IMR-90 (cell line): Measurements from ENCODE around the gene MTA2. TPM values are rescaled to one million over a fixed set of nuclear protein-coding genes. Genes with fewer than 3 reads are reported as not detected.
"Not testable (repeated sequence)": the region's sequence is repeated elsewhere in the genome, so short reads cannot be mapped to it uniquely, and the experiment has no call there.

ENCODE experiments used
- ATAC-seq: fragments of 200-7000 bp; cut with Tn5 transposase; 2 replicates; pipeline ENCODE4 v1.9.1; 2020; ENCODE audit warnings: low read depth, mild to moderate bottlenecking, moderate library complexity
- BruUV-seq: library from RNA; stranded (reverse); fragments of 400-500 nt; replicated peaks from 2 replicates; lab custom pipeline; 2021; lab: Mats Ljungman, UMichigan
- CTCF ChIA-PET: fragments of 300-600 bp; formaldehyde crosslinking; extraction: SDS; loops from one replicate; lab custom pipeline; 2021; ENCODE audit warnings: antibody characterized with exemption; lab: Yijun Ruan, JAX
- POLR2A ChIA-PET: fragments of 300-600 bp; sonication (Branson Sonifier 250); formaldehyde crosslinking; loops from one replicate; lab custom pipeline; 2022; ENCODE audit warnings: antibody characterized with exemption; ENCODE audit not compliant: unreplicated experiment; lab: Charles Lee
- DNase-seq: peaks from one replicate; pipeline ENCODE4 v3.0.0; 2013
- H2AFZ ChIP-seq: replicated peaks from 2 replicates; pipeline ENCODE3; 2013; ENCODE audit warnings: low read length, mild to moderate bottlenecking; ENCODE audit not compliant: poor library complexity
- H2AK5ac ChIP-seq: 2 replicates; pipeline ENCODE4 v1.6.1; 2013; ENCODE audit warnings: low read depth, low read length, inconsistent platforms
- H2AK9ac ChIP-seq: replicated peaks from 2 replicates; pipeline ENCODE3; 2013; ENCODE audit warnings: mild to moderate bottlenecking, low read depth, low read length, moderate library complexity; ENCODE audit not compliant: poor library complexity
- H2BK120ac ChIP-seq: 2 replicates; pipeline ENCODE4 v1.6.1; 2013; ENCODE audit warnings: low read depth, low read length, inconsistent platforms
- H2BK15ac ChIP-seq: 3 replicates; pipeline ENCODE4 v1.6.1; 2013; ENCODE audit warnings: low read depth, low read length, inconsistent platforms
- H2BK20ac ChIP-seq: 2 replicates; pipeline ENCODE4 v1.6.1; 2013; ENCODE audit warnings: low read depth, mild to moderate bottlenecking, inconsistent platforms, low read length, moderate library complexity
- H2BK5ac ChIP-seq: 2 replicates; pipeline ENCODE4 v1.6.1; 2013; ENCODE audit warnings: mild to moderate bottlenecking, low read depth, low read length, inconsistent platforms; ENCODE audit not compliant: poor library complexity, severe bottlenecking
- H3K14ac ChIP-seq: replicated peaks from 2 replicates; pipeline ENCODE4 v1.6.1; 2013; ENCODE audit warnings: low read depth, low read length, inconsistent platforms
- H3K18ac ChIP-seq: 2 replicates; pipeline ENCODE4 v1.6.1; 2013; ENCODE audit warnings: low read depth, low read length, control low read depth
- H3K23ac ChIP-seq: 2 replicates; pipeline ENCODE4 v1.6.1; 2013; ENCODE audit warnings: low read depth, low read length, inconsistent platforms
- H3K27ac ChIP-seq: 2 replicates; pipeline ENCODE4 v1.5.1; 2013; ENCODE audit warnings: mild to moderate bottlenecking, control low read depth, low read length; ENCODE audit not compliant: insufficient read depth
- H3K27me3 ChIP-seq: 2 replicates; pipeline ENCODE4 v1.6.1; 2013; ENCODE audit warnings: low read length; ENCODE audit not compliant: control insufficient read depth, insufficient read depth
- H3K36me3 ChIP-seq: 2 replicates; pipeline ENCODE4 v1.6.1; 2013; ENCODE audit warnings: low read length, mixed read lengths; ENCODE audit not compliant: control insufficient read depth, insufficient read depth
- H3K4ac ChIP-seq: 2 replicates; pipeline ENCODE4 v1.6.1; 2013; ENCODE audit warnings: low read depth, low read length, inconsistent platforms
- H3K4me1 ChIP-seq: 2 replicates; pipeline ENCODE4 v1.6.1; 2013; ENCODE audit warnings: low read length, mixed read lengths; ENCODE audit not compliant: control insufficient read depth, insufficient read depth
- H3K4me2 ChIP-seq: 2 replicates; pipeline ENCODE4 v1.6.1; 2013; ENCODE audit warnings: low read depth, mild to moderate bottlenecking, control low read depth, low read length, moderate library complexity
- H3K4me3 ChIP-seq: 2 replicates; pipeline ENCODE4 v1.5.1; 2013; ENCODE audit warnings: low read depth, mild to moderate bottlenecking, control low read depth, low read length, moderate library complexity; ENCODE audit not compliant: insufficient read depth
- H3K56ac ChIP-seq: 2 replicates; pipeline ENCODE4 v1.6.1; 2013; ENCODE audit warnings: low read length, inconsistent platforms; ENCODE audit not compliant: insufficient read depth; ENCODE audit errors: extremely low read depth
- H3K79me1 ChIP-seq, 2 experiments: 2 replicates each; pipeline ENCODE4 v1.6.1; 2013; ENCODE audit warnings: low read length in 2 of 2, inconsistent platforms in 1 of 2, low read depth in 1 of 2
- H3K9ac ChIP-seq: 2 replicates; pipeline ENCODE4 v1.6.1; 2013; ENCODE audit warnings: low read depth, low read length, control low read depth
- H3K9me1 ChIP-seq: 2 replicates; pipeline ENCODE4 v1.6.1; 2013; ENCODE audit warnings: low read length, inconsistent platforms; ENCODE audit not compliant: insufficient read depth
- H3K9me3 ChIP-seq: 2 replicates; pipeline ENCODE4 v1.6.1; 2013; ENCODE audit warnings: low read length; ENCODE audit not compliant: control insufficient read depth, insufficient read depth
- H4K20me1 ChIP-seq: 2 replicates; pipeline ENCODE4 v1.6.1; 2013; ENCODE audit warnings: low read length, inconsistent platforms; ENCODE audit not compliant: insufficient read depth
- H4K5ac ChIP-seq: 2 replicates; pipeline ENCODE4 v1.6.1; 2013; ENCODE audit warnings: mild to moderate bottlenecking, low read depth, low read length, control low read depth
- H4K8ac ChIP-seq, 2 experiments: 2 replicates each; pipeline ENCODE4 v1.6.1; 2013; ENCODE audit warnings: low read depth in 2 of 2, low read length in 2 of 2, control low read depth in 1 of 2, inconsistent platforms in 1 of 2
- H4K91ac ChIP-seq: 2 replicates; pipeline ENCODE4 v1.6.1; 2013; ENCODE audit warnings: low read depth, low read length, inconsistent platforms; ENCODE audit not compliant: insufficient read depth
- MAFK ChIP-seq: IDR thresholded peaks from 2 replicates; pipeline ENCODE4 v1.6.1; 2012; ENCODE audit warnings: low read depth, low read length, improper control_type of control experiment
- MAZ ChIP-seq: IDR thresholded peaks from 2 replicates; pipeline ENCODE4 v1.6.1; 2012; ENCODE audit warnings: low read depth, mild to moderate bottlenecking, low read length, improper control_type of control experiment, moderate library complexity, borderline replicate concordance
- MXI1 ChIP-seq: IDR thresholded peaks from 2 replicates; pipeline ENCODE4 v1.6.1; 2012; ENCODE audit warnings: low read depth, mild to moderate bottlenecking, low read length, moderate library complexity, borderline replicate concordance
- WGBS, 2 experiments: methylation state at CpG; one replicate each; pipeline versions ENCODE4 v1.1.5 to v1.1.7; 2013; ENCODE audit warnings: missing lambda C conversion rate in 2 of 2; ENCODE audit not compliant: insufficient read length in 1 of 2; ENCODE audit errors: extremely low coverage in 2 of 2; 5-methylcytosine and 5-hydroxymethylcytosine counted together
- dilution Hi-C: fragments of 300-500 bp; cut with HindIII; formaldehyde crosslinking; loops from one replicate; pipeline ENCODE4 v1.14.3; 2018; ENCODE audit warnings: low sequenced_read_pairs; ENCODE audit not compliant: unreplicated experiment
- in situ Hi-C: fragments of 300-500 bp; cut with MboI; formaldehyde crosslinking; loops from 3 replicates; pipeline ENCODE4 v1.14.3; 2019; ENCODE audit warnings: low sequenced_read_pairs, inconsistent platforms, mixed read lengths
- intact Hi-C: fragments of 100-400 bp; cut with micrococcal nuclease; formaldehyde crosslinking; loops from 2 replicates; pipeline ENCODE4 v1.10.0; 2022
- polyA plus RNA-seq, 3 experiments: library from polyadenylated mRNA; depleted of rRNA; stranded (reverse); fragments of >200 nt; gene quantifications; 2 replicates each; pipeline ENCODE4 v1.2.3, GENCODE V29; 2012; ENCODE audit warnings: low replicate concordance in 1 of 3
- total RNA-seq: library from RNA; depleted of rRNA; stranded (reverse); fragments of >200 nt; gene quantifications from 2 replicates; pipeline ENCODE4 v1.2.3, GENCODE V29; 2012

The MTA2 gene
- total and polyA plus RNA-seq, 2 of the 4 experiments (the other 2 are of a cell fraction) = 34.8 to 136 TPM

- no peak for ATAC-seq
Observed at GRCh38 chr11:62572431-62572830, 29.2 kb downstream of the MTA2 start.

GRCh38 chr11:62571493-62571892, 30.2 kb downstream of the MTA2 start:
- 100% methylated on average over 1 of the region's 5 CpGs; no CpG with 5 or more reads in 1 of the 2 experiments for WGBS, 2 experiments
- H3K4ac ChIP-seq, ATAC-seq, H2AK5ac ChIP-seq, H3K4me2 ChIP-seq, in situ Hi-C loops, H3K9me1 ChIP-seq, H2AFZ ChIP-seq, H4K5ac ChIP-seq, H3K4me3 ChIP-seq, H3K9ac ChIP-seq, H2BK120ac ChIP-seq, POLR2A ChIA-PET, H3K9me3 ChIP-seq, H3K23ac ChIP-seq, H4K8ac ChIP-seq, dilution Hi-C loops, H3K27ac ChIP-seq, H2BK15ac ChIP-seq, intact Hi-C loops, H3K27me3 ChIP-seq, H3K56ac ChIP-seq, DNase-seq, H2BK5ac ChIP-seq, H4K91ac ChIP-seq, H3K18ac ChIP-seq, H3K14ac ChIP-seq, H2BK20ac ChIP-seq: not testable (repeated sequence)
- H3K36me3 ChIP-seq = peaks cover 52% of the 10 kb centered on the region
- TSS peak; percentile 45 for BruUV-seq
- H4K20me1 ChIP-seq = peaks cover 54% of the 10 kb centered on the region
- H3K4me1 ChIP-seq = peaks cover 12% of the 10 kb centered on the region
- peak overlapping the region; percentile 74 for H2AK9ac ChIP-seq
- CTCF ChIA-PET = interaction anchor here (1.8 kb wide), 1 partner anchor 11 kb away, joined by 6 read pairs; no protein-coding TSS in a partner anchor
- H3K79me1 ChIP-seq = peaks cover 18 to 75% of the 10 kb centered on the region in 2 experiments

More at GRCh38 chr11:62572431-62572830, 29.2 kb downstream of the MTA2 start:
- peaks cover 11% of the 10 kb centered on the region for H3K9me1 ChIP-seq
- peaks cover 51% of the 10 kb centered on the region for H3K36me3 ChIP-seq
- no peak overlapping the region; the same call in 1 of the 2 replicates for H2AK5ac ChIP-seq
- 0 out of 2 replicates have a peak overlapping the region, but pooled peaks have one; percentile 90 for H3K56ac ChIP-seq
- TF ChIP-seq MAFK (no peak), MAZ (no peak), MXI1 (no peak)
- H3K79me1 ChIP-seq = peaks cover 18 to 78% of the 10 kb centered on the region in 2 experiments
- ChIA-PET CTCF (interaction anchor here (1.2 kb wide), 1 partner anchor 12 kb away, joined by 6 read pairs; no protein-coding TSS in a partner anchor), POLR2A (interaction anchor here (0.6 to 1.1 kb wide), 3 partner anchors 9 to 83 kb away, joined by 3 to 4 read pairs (median 3); partner anchors contain the start of gene TUT1)
- in situ Hi-C loops = no loop called here
- H2BK120ac ChIP-seq = no peak overlapping the region
- no peak overlapping the region for H4K8ac ChIP-seq
- peak overlapping the region; percentile 84 for H3K14ac ChIP-seq
- intact Hi-C loops = no loop called here
- H2BK15ac ChIP-seq = no peak overlapping the region
- H3K18ac ChIP-seq = no peak overlapping the region
- no peak overlapping the region; the same call in 1 of the 2 replicates for H3K27ac ChIP-seq
- H3K4me1 ChIP-seq = peaks cover 12% of the 10 kb centered on the region
- H2AK9ac ChIP-seq = no peak overlapping the region
- dilution Hi-C loops = no loop called here
- peak overlapping the region; percentile 90 for H3K4me2 ChIP-seq
- no peak overlapping the region for H4K5ac ChIP-seq
- peak overlapping the region; percentile 99 for H3K23ac ChIP-seq
- H3K9me3 ChIP-seq = no peaks in the 10 kb centered on the region
- peak overlapping the region; percentile 86 for H3K9ac ChIP-seq
- no peak overlapping the region for H2AFZ ChIP-seq
- peak overlapping the region; percentile 54 for H2BK5ac ChIP-seq
- peak overlapping the region; percentile 74 for H3K4me3 ChIP-seq
- no peak overlapping the region for H4K91ac ChIP-seq
- no peak for DNase-seq
- H4K20me1 ChIP-seq = peaks cover 45% of the 10 kb centered on the region
- no TSS peak for BruUV-seq
- no peak overlapping the region for H2BK20ac ChIP-seq
- H3K4ac ChIP-seq = peak overlapping the region; percentile 95
- no CpG with 5 or more reads among the region's 12 CpGs for WGBS, 2 experiments
- H3K27me3 ChIP-seq = no peaks in the 10 kb centered on the region
